ENCODE measurements around the gene SVIL.
"Not testable (repeated sequence)": the region's sequence is repeated elsewhere in the genome, so short reads cannot be mapped to it uniquely, and the experiment has no call there.

Gene SVIL

DNA sequence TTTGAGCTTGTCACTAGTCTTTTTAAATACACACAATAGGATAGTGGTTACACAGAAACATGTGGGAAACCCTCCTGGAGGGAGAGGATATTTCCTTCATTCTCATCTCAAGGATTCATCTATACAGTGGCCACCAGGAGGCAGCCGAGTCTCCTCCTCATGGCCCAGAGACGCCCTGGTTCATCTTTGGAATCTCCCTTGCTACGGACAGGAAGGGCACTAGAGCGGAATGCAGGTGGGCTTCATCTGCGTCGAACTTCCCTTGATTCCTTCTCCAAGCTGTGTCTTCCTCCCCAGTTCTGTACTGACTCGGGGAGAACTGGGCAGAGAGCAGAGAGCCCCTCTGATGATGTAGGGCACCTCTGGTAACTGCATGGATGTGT, 146.9 kb downstream of the SVIL start:
- not testable (repeated sequence) for H2AFZ ChIP-seq (ENCODE audit: insufficient read depth, low read length, poor library complexity); H3K79me2 ChIP-seq (ENCODE audit: control insufficient read depth, insufficient read depth, low read length, poor library complexity); H3K4me3 ChIP-seq (ENCODE audit: low read depth, low read length); H4K12ac ChIP-seq (ENCODE audit: low read depth, low read length); H2AK5ac ChIP-seq (ENCODE audit: low read length); H2BK120ac ChIP-seq (ENCODE audit: insufficient read depth, low read length, poor library complexity); H3K9me3 ChIP-seq (ENCODE audit: insufficient read depth, low read depth, low read length); H3K79me1 ChIP-seq (ENCODE audit: low read length); H3K4me2 ChIP-seq (ENCODE audit: low read length); DNase-seq; H3K18ac ChIP-seq (ENCODE audit: low read length); H3K9ac ChIP-seq (ENCODE audit: low read length); H3K14ac ChIP-seq (ENCODE audit: low read length); H3K4me1 ChIP-seq (ENCODE audit: control insufficient read depth in 1 of 2, insufficient read depth in 2 of 2, low read length in 2 of 2); H3K27me3 ChIP-seq (ENCODE audit: insufficient read depth, low read length); H3K23ac ChIP-seq (ENCODE audit: low read length); H3K4ac ChIP-seq (ENCODE audit: low read depth, low read length)
- peak overlapping the region; percentile 9 for H2BK5ac ChIP-seq (ENCODE audit: low read depth, low read length, poor library complexity)
- H4K91ac ChIP-seq (ENCODE audit: low read depth, low read length) = peak overlapping the region; percentile 58
- peak overlapping the region; percentile 76 for H4K8ac ChIP-seq (ENCODE audit: low read depth, low read length)
- peaks cover 30 to 33% of the 10 kb centered on the region in 2 experiments for H3K36me3 ChIP-seq (ENCODE audit: control insufficient read depth in 1 of 2, insufficient read depth in 2 of 2, low read length in 2 of 2)
- WGBS (ENCODE audit: extremely low coverage, insufficient coverage, insufficient read length) = no CpG with 5 or more reads among the region's 7 CpGs
- H3K27ac ChIP-seq (ENCODE audit: low read depth, low read length) = peak overlapping the region; percentile 29
- H2BK12ac ChIP-seq (ENCODE audit: low read length) = peak overlapping the region; percentile 73

DNA sequence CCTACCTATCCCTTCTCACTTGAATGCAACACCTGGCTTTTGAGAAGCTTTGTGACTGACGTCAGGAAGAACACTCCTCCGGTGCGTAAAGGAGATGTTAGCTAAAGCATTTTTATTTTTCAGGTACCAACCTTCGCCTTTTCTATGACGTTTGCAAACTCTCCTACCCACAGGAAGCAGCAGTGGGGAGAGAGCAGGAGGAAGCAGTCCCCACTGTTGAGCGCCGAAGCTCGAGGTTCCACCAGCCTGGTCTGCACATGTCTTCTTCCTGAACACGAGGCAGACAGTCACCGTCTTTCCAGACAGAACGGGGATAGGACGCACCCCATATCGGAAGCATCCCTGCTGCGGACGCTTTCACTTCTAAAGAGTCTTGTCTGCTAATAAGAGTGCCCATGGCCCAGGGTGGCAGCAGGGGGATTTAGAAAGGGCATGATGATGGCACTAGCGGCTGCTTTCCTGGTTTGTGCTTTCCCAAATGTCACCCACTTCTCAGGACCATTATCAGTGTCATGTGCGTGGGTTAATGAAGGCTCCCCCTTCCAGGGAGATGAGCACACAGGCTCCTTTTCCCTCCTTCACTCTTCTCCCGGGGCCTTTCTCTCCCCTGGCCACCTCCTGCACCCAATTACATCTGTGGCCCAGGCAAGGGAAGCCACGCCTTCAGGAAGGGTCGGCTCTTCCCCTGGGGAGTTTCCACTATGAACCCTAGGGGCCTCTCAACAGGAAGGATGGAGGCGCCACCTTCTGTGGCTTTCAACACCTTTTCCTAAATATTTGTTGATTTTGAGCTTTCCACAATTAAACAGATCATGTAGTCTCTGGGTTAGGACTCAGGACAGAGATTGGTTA, 147.5 kb downstream of the SVIL start:
- not testable (repeated sequence) for H3K14ac ChIP-seq (ENCODE audit: low read length); H3K9me3 ChIP-seq (ENCODE audit: insufficient read depth, low read depth, low read length); H2AFZ ChIP-seq (ENCODE audit: insufficient read depth, low read length, poor library complexity); H4K8ac ChIP-seq (ENCODE audit: low read depth, low read length); H3K4me1 ChIP-seq (ENCODE audit: control insufficient read depth in 1 of 2, insufficient read depth in 2 of 2, low read length in 2 of 2); H3K23ac ChIP-seq (ENCODE audit: low read length); H4K12ac ChIP-seq (ENCODE audit: low read depth, low read length); H3K4ac ChIP-seq (ENCODE audit: low read depth, low read length); H2BK5ac ChIP-seq (ENCODE audit: low read depth, low read length, poor library complexity); H3K79me1 ChIP-seq (ENCODE audit: low read length); H3K4me3 ChIP-seq (ENCODE audit: low read depth, low read length); H3K27ac ChIP-seq (ENCODE audit: low read depth, low read length); H2AK5ac ChIP-seq (ENCODE audit: low read length); H3K18ac ChIP-seq (ENCODE audit: low read length); H2BK12ac ChIP-seq (ENCODE audit: low read length); H4K91ac ChIP-seq (ENCODE audit: low read depth, low read length); H2BK120ac ChIP-seq (ENCODE audit: insufficient read depth, low read length, poor library complexity); H3K4me2 ChIP-seq (ENCODE audit: low read length); H3K79me2 ChIP-seq (ENCODE audit: control insufficient read depth, insufficient read depth, low read length, poor library complexity); DNase-seq; H3K27me3 ChIP-seq (ENCODE audit: insufficient read depth, low read length); H3K9ac ChIP-seq (ENCODE audit: low read length)
- no CpG with 5 or more reads among the region's 21 CpGs for WGBS (ENCODE audit: extremely low coverage, insufficient coverage, insufficient read length)
- peaks cover 27 to 29% of the 10 kb centered on the region in 2 experiments for H3K36me3 ChIP-seq (ENCODE audit: control insufficient read depth in 1 of 2, insufficient read depth in 2 of 2, low read length in 2 of 2)

DNA sequence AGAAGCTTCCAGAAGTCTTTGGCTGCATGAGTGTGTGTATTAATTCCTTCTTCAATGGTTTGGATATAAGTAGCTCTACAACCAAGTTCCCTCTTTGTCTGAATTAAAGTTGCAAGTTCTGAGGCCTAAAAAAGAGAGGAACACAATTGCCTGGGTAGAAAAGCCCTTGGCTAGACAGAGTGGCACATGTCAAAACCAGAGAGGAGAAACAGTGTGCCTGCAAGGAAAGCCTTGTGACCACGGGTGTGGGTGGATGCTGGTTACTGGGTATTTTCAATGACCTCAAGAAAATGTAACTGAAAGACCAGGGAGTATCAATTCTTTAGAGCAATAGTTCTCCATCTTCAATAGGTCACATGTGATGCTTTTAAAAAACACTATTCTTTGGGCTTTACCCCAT, 148.3 kb downstream of the SVIL start:
- H3K36me3 ChIP-seq (ENCODE audit: control insufficient read depth in 1 of 2, insufficient read depth in 2 of 2, low read length in 2 of 2) = peaks cover 21 to 23% of the 10 kb centered on the region in 2 experiments
- H3K9ac ChIP-seq (ENCODE audit: low read length) = no peak overlapping the region
- no peak overlapping the region for H3K14ac ChIP-seq (ENCODE audit: low read length)
- no peak overlapping the region for H2BK120ac ChIP-seq (ENCODE audit: insufficient read depth, low read length, poor library complexity)
- no peak overlapping the region for H3K4me2 ChIP-seq (ENCODE audit: low read length)
- H3K27ac ChIP-seq (ENCODE audit: low read depth, low read length) = no peak overlapping the region
- no peak overlapping the region for H2AK5ac ChIP-seq (ENCODE audit: low read length)
- no peak overlapping the region for H2BK12ac ChIP-seq (ENCODE audit: low read length)
- H3K4ac ChIP-seq (ENCODE audit: low read depth, low read length) = no peak overlapping the region
- H2BK5ac ChIP-seq (ENCODE audit: low read depth, low read length, poor library complexity) = no peak overlapping the region
- H3K27me3 ChIP-seq (ENCODE audit: insufficient read depth, low read length) = no peaks in the 10 kb centered on the region
- no peak overlapping the region for H4K91ac ChIP-seq (ENCODE audit: low read depth, low read length)
- H3K4me1 ChIP-seq (ENCODE audit: control insufficient read depth in 1 of 2, insufficient read depth in 2 of 2, low read length in 2 of 2) = peaks cover 4 to 8% of the 10 kb centered on the region in 2 experiments
- H3K18ac ChIP-seq (ENCODE audit: low read length) = no peak overlapping the region
- H3K4me3 ChIP-seq (ENCODE audit: low read depth, low read length) = no peak overlapping the region
- H4K8ac ChIP-seq (ENCODE audit: low read depth, low read length) = no peak overlapping the region
- no peak overlapping the region for H2AFZ ChIP-seq (ENCODE audit: insufficient read depth, low read length, poor library complexity)
- no peak for DNase-seq
- H3K79me2 ChIP-seq (ENCODE audit: control insufficient read depth, insufficient read depth, low read length, poor library complexity) = no peaks in the 10 kb centered on the region
- no peak overlapping the region for H3K23ac ChIP-seq (ENCODE audit: low read length)
- no peaks in the 10 kb centered on the region for H3K9me3 ChIP-seq (ENCODE audit: insufficient read depth, low read depth, low read length)
- no peak overlapping the region for H4K12ac ChIP-seq (ENCODE audit: low read depth, low read length)
- peaks cover 3% of the 10 kb centered on the region for H3K79me1 ChIP-seq (ENCODE audit: low read length)
- WGBS (ENCODE audit: extremely low coverage, insufficient coverage, insufficient read length) = no CpG with 5 or more reads among the region's 1 CpG

DNA sequence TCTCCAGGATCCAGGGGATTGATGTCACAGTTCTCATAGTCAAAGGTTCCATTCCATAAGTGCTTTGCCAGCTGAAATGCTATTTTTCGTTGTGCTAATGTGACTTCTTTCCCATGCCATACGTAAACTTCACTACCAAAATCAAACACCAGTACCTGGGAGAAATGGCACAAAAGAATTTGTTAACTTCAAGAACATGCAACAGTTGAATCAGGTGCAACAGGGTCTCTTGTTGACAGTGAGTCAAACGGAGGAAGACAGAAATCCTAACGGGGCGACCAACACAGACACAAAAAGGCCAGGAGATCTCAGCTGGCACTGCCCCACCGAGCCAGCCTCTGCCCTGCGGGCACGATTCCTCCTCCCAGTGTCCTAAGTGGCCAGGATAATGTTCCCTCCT, 150.1 kb downstream of the SVIL start:
- H3K14ac ChIP-seq (ENCODE audit: low read length); H3K27me3 ChIP-seq (ENCODE audit: insufficient read depth, low read length); H3K9ac ChIP-seq (ENCODE audit: low read length); H3K4me2 ChIP-seq (ENCODE audit: low read length); H3K18ac ChIP-seq (ENCODE audit: low read length); H3K79me1 ChIP-seq (ENCODE audit: low read length); H2BK5ac ChIP-seq (ENCODE audit: low read depth, low read length, poor library complexity); H3K23ac ChIP-seq (ENCODE audit: low read length); H2BK12ac ChIP-seq (ENCODE audit: low read length); H4K12ac ChIP-seq (ENCODE audit: low read depth, low read length); H4K91ac ChIP-seq (ENCODE audit: low read depth, low read length); H3K4me1 ChIP-seq (ENCODE audit: control insufficient read depth in 1 of 2, insufficient read depth in 2 of 2, low read length in 2 of 2); H2AK5ac ChIP-seq (ENCODE audit: low read length); H3K9me3 ChIP-seq (ENCODE audit: insufficient read depth, low read depth, low read length); H2AFZ ChIP-seq (ENCODE audit: insufficient read depth, low read length, poor library complexity); H4K8ac ChIP-seq (ENCODE audit: low read depth, low read length); H3K4ac ChIP-seq (ENCODE audit: low read depth, low read length); H3K79me2 ChIP-seq (ENCODE audit: control insufficient read depth, insufficient read depth, low read length, poor library complexity); H3K27ac ChIP-seq (ENCODE audit: low read depth, low read length); H2BK120ac ChIP-seq (ENCODE audit: insufficient read depth, low read length, poor library complexity); H3K4me3 ChIP-seq (ENCODE audit: low read depth, low read length): not testable (repeated sequence)
- peak in 1 of 2 donors; percentile 31 for DNase-seq
- WGBS (ENCODE audit: extremely low coverage, insufficient coverage, insufficient read length) = no CpG with 5 or more reads among the region's 8 CpGs
- H3K36me3 ChIP-seq (ENCODE audit: control insufficient read depth in 1 of 2, insufficient read depth in 2 of 2, low read length in 2 of 2) = peaks cover 22 to 30% of the 10 kb centered on the region in 2 experiments

Data from trophoblast cell (in vitro differentiated cells and primary cell).